GM10248 (cell line): ENCODE results near the gene NEMP1.

ENCODE experiments used
- CTCF ChIA-PET: fragments of 300-600 bp; sonication (Branson Sonifier 250); formaldehyde crosslinking; extraction: SDS; loops from one replicate; lab custom pipeline; 2021; ENCODE audit warnings: antibody characterized with exemption; lab: Yijun Ruan, JAX
- POLR2A ChIA-PET: fragments of 350-650 bp; sonication (Branson Sonifier 250); formaldehyde crosslinking; extraction: SDS; loops from one replicate; lab custom pipeline; 2020; ENCODE audit warnings: antibody characterized with exemption; lab: Yijun Ruan, JAX
- DNase-seq: peaks from one replicate; pipeline ENCODE4 v3.0.0; 2012; ENCODE audit errors: extremely low spot score
- TF ChIP-seq, protein P1 (sequence below): IDR thresholded peaks from 2 replicates; pipeline ENCODE4 v1.5.1; 2012; ENCODE audit warnings: mild to moderate bottlenecking, low read depth; ENCODE audit errors: extremely low read depth, missing control alignments, control extremely low read depth

The NEMP1 gene

DNA sequence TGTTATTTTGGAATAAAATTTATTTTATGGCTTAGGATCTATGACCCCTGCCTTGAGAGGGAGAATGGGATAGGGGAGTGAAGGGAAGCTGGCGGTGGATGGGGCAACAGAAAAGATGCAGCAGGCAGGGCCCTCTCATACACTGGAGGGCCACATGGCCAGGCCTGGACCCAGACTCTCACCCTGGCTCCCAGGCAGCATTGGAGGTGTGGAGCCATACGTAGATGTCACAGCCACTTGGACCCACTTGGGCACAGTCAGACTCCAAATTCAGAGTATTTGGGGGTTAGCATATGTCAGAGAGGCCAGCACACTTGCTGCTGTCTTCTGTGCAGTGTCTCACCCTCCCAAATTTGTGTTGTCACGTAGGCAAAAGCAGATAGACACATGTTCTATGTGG is 16.8 kb upstream of the NEMP1 start:
- DNase-seq = no peak
- ChIA-PET POLR2A (interaction anchor here (1.3 kb wide), 1 partner anchor 16 kb away, joined by 5 read pairs; the partner anchor contains the start of gene NEMP1), CTCF (interaction anchor here (1.1 to 16.3 kb wide), 2 partner anchors 13 to 26 kb away, joined by 5 to 213 read pairs; partner anchors contain the start of gene STAT6)
- TF ChIP-seq, protein P1, sequence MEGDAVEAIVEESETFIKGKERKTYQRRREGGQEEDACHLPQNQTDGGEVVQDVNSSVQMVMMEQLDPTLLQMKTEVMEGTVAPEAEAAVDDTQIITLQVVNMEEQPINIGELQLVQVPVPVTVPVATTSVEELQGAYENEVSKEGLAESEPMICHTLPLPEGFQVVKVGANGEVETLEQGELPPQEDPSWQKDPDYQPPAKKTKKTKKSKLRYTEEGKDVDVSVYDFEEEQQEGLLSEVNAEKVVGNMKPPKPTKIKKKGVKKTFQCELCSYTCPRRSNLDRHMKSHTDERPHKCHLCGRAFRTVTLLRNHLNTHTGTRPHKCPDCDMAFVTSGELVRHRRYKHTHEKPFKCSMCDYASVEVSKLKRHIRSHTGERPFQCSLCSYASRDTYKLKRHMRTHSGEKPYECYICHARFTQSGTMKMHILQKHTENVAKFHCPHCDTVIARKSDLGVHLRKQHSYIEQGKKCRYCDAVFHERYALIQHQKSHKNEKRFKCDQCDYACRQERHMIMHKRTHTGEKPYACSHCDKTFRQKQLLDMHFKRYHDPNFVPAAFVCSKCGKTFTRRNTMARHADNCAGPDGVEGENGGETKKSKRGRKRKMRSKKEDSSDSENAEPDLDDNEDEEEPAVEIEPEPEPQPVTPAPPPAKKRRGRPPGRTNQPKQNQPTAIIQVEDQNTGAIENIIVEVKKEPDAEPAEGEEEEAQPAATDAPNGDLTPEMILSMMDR = no peak

GRCh38 chr12:57094208-57095160 is 15.9 kb upstream of the NEMP1 start:
- ChIA-PET POLR2A (interaction anchor here (0.6 to 1.3 kb wide), 6 partner anchors 9 to 31 kb away, joined by 3 to 12 read pairs (median 5); partner anchors contain the start of gene NEMP1), CTCF (interaction anchor here (0.7 to 16.3 kb wide), 13 partner anchors 11 to 142 kb away, joined by 3 to 213 read pairs (median 5); partner anchors contain the start of genes NEMP1 and STAT6)
- TF ChIP-seq, protein P1 = no peak

GRCh38 chr12:57093415-57094207 is 15.0 kb upstream of the NEMP1 start:
- POLR2A ChIA-PET = interaction anchor here (0.6 to 1.3 kb wide), 5 partner anchors 10 to 31 kb away, joined by 3 to 12 read pairs (median 5); partner anchors contain the start of gene NEMP1

More at GRCh38 chr12:57094208-57095160, 15.9 kb upstream of the NEMP1 start:
- peak; percentile 38 for DNase-seq

GRCh38 chr12:57092876-57093414 is 14.4 kb upstream of the NEMP1 start:
- ChIA-PET POLR2A (interaction anchor here (0.7 to 1.3 kb wide), 2 partner anchors 11 to 14 kb away, joined by 3 to 12 read pairs; partner anchors contain the start of gene NEMP1), CTCF (interaction anchor here (0.9 to 16.3 kb wide), 13 partner anchors 10 to 144 kb away, joined by 3 to 213 read pairs (median 4); partner anchors contain the start of genes NEMP1 and STAT6)
- TF ChIP-seq, protein P1 = no peak

More at GRCh38 chr12:57093415-57094207, 15.0 kb upstream of the NEMP1 start:
- CTCF ChIA-PET = interaction anchor here (0.7 to 16.3 kb wide), 13 partner anchors 10 to 143 kb away, joined by 3 to 213 read pairs (median 3); partner anchors contain the start of genes NEMP1 and STAT6
- DNase-seq = peak; percentile 92
- TF ChIP-seq, protein P1 = peak; percentile 79

DNA sequence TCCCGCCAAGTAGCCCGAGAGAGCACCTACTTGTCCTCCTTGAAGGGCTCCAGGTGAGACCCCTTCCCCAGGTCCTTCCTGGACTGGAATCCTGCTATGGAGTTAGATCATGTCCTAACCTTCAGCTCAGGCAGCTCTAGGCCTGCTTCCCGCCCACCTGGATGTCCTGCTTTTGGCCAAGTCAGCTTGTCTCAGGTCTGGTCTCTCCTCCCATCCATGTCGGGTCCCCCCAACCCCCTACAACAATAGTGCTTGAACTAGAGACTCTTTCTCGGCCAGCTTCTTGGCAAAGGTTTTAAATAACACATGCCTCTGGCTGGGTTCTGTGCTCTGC is 13.9 kb upstream of the NEMP1 start:
- TF ChIP-seq, protein P1 = no peak
- CTCF ChIA-PET = interaction anchor here (0.8 to 16.3 kb wide), 11 partner anchors 10 to 91 kb away, joined by 3 to 213 read pairs (median 4); partner anchors contain the start of genes NEMP1 and STAT6
- POLR2A ChIA-PET = interaction anchor here (0.7 to 0.8 kb wide), 2 partner anchors 14 to 19 kb away, joined by 3 to 4 read pairs; partner anchors contain the start of gene NEMP1
- DNase-seq = no peak

More at GRCh38 chr12:57092876-57093414, 14.4 kb upstream of the NEMP1 start:
- no peak for DNase-seq
